Measurements from ENCODE around the gene MYL11.

DNA sequence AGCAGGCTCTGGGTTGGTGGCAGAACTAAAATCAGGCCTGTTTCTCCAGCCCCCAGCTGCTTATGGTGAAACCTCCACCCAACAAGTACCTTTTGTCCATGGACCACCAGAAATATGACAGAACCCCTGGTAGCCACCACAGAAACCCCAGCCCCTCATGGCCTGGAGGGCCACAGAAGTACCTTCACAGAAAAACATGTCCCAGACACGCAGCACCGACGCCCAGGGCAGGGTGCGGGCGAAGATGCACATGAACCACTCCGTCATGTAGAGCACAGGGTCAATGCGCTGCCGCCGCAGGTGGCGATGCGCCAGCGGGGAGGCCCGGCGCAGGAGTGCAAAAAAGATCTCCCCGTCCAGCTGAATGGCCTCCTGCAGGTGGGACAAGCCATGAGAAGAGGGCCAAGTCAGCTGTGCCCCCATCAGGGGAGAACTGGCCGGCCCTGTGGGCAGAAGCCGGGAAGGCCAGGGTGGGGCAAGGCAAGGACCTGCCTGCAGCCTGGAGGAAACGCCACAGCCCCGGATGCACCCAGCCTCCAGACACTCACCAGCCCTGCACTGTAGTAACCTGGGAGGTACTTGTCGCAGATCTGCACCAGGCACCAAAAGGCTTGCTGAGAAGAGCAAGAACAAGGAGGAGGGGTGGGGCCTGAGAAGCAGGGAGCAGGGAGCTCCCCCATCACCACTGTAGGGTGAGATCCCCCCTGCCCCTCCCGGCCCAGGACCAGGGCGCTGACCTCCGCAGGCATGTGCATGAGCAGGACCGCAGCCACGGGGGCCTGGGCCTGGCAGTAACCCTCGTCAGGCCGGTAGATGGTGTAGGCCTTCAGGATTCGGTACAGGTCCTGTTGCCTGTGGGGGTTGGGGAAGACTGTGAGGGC, 15.4 kb upstream of the MYL11 start:
- TF ChIP-seq, protein P1, sequence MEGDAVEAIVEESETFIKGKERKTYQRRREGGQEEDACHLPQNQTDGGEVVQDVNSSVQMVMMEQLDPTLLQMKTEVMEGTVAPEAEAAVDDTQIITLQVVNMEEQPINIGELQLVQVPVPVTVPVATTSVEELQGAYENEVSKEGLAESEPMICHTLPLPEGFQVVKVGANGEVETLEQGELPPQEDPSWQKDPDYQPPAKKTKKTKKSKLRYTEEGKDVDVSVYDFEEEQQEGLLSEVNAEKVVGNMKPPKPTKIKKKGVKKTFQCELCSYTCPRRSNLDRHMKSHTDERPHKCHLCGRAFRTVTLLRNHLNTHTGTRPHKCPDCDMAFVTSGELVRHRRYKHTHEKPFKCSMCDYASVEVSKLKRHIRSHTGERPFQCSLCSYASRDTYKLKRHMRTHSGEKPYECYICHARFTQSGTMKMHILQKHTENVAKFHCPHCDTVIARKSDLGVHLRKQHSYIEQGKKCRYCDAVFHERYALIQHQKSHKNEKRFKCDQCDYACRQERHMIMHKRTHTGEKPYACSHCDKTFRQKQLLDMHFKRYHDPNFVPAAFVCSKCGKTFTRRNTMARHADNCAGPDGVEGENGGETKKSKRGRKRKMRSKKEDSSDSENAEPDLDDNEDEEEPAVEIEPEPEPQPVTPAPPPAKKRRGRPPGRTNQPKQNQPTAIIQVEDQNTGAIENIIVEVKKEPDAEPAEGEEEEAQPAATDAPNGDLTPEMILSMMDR (IDR thresholded peaks at IDR 0.05) = no peak
- TF ChIP-seq EP300 (IDR thresholded peaks at IDR 0.05; ENCODE audit: low read depth) (no peak), POLR2A (IDR thresholded peaks at IDR 0.05) (no peak)
